Stomach (tissue), 9 donors: ENCODE results near the gene CACNG4. TPM values are rescaled to one million over a fixed set of nuclear protein-coding genes. Genes with fewer than 3 reads are reported as not detected.

Experiments used
- DNase-seq, 2 donors: peaks; one replicate each; pipeline versions ENCODE4 v3.0.0 to v3.0.0-alpha.2; 2013 to 2019
- H3K27ac ChIP-seq, 5 donors: fragments of 200-600 bp in 4 of 5; sonication (generic) in 4 of 5; one replicate each; pipeline ENCODE4 v1.5.1; 2013 to 2019; ENCODE audit warnings: mild to moderate bottlenecking in 1 of 5, moderate library complexity in 1 of 5
- H3K27me3 ChIP-seq, 3 donors: fragments of 200-600 bp; sonication (generic); one replicate each; pipeline ENCODE4 v1.5.1; 2017 to 2019; ENCODE audit warnings: mixed run types in 1 of 3
- H3K36me3 ChIP-seq, 4 donors: fragments of 200-600 bp; sonication (generic); 1 replicate in 3 of 4; 2 replicates in 1 of 4; pipeline ENCODE4 v1.5.1; 2016 to 2019
- H3K4me1 ChIP-seq, 4 donors: fragments of 200-600 bp; sonication (generic); one replicate each; pipeline ENCODE4 v1.5.1; 2016 to 2019
- H3K4me3 ChIP-seq, 4 donors: fragments of 200-600 bp; sonication (generic) in 3 of 4; one replicate each; pipeline ENCODE4 v1.5.1; 2016 to 2019; ENCODE audit warnings: mild to moderate bottlenecking in 1 of 4
- H3K9me3 ChIP-seq, 4 donors: fragments of 200-600 bp; sonication (generic); one replicate each; pipeline ENCODE4 v1.5.1; 2016 to 2019
- CTCF ChIP-seq, 7 experiments: fragments of 450-650 bp in 4 of 7; fragments of 200-600 bp in 3 of 7; sonication (generic) in 3 of 7; IDR thresholded peaks; one replicate each; pipeline ENCODE4 v1.5.1; 2016 to 2019; ENCODE audit warnings: antibody characterized with exemption in 7 of 7, control low read depth in 2 of 7, mild to moderate bottlenecking in 1 of 7
- EP300 ChIP-seq: sonication (generic); formaldehyde crosslinking; IDR thresholded peaks from one replicate; pipeline ENCODE4 v1.6.1; 2017; ENCODE audit warnings: antibody characterized with exemption
- POLR2A ChIP-seq, 4 donors: fragments of 450-650 bp; IDR thresholded peaks; one replicate each; pipeline ENCODE4 v1.6.1; 2016; ENCODE audit warnings: antibody characterized with exemption in 4 of 4, control low read depth in 2 of 4, mild to moderate bottlenecking in 1 of 4, moderate library complexity in 1 of 4
- POLR2AphosphoS5 ChIP-seq, 3 donors: sonication (generic); formaldehyde crosslinking; IDR thresholded peaks; one replicate each; pipeline ENCODE4 v1.6.1; 2016; ENCODE audit warnings: antibody characterized with exemption in 3 of 3
- WGBS, 5 donors: extraction: QIAGEN DNeasy Blood & Tissue Kit in 3 of 5; methylation state at CpG; one replicate each; pipeline versions ENCODE4 v1.1.5 to v1.1.7; 2013 to 2018; 5-methylcytosine and 5-hydroxymethylcytosine counted together
- intact Hi-C: fragments of 100-400 bp; cut with DNase I; formaldehyde crosslinking; loops from one replicate; pipeline ENCODE4 v1.15.1; 2023; ENCODE audit warnings: low total_unique reads
- polyA plus RNA-seq, 3 donors: library from polyadenylated mRNA; stranded (reverse); fragments of 200-250 nt; gene quantifications; one replicate each; pipeline ENCODE4 v1.2.3, GENCODE V29; 2013
- total RNA-seq, 5 donors: library from RNA; depleted of rRNA; stranded (reverse); fragments of >200 nt; gene quantifications; one replicate each; pipeline versions ENCODE4 v1.1.0 to v1.2.3, GENCODE V29; 2014 to 2016
- donor health status: healthy with polysubstance abuse.
- donor health status: Bipolar disorder and iron deficiency.
- donor health status: healthy.

Gene CACNG4
- total and polyA plus RNA-seq, 8 donors, result 0.15 to 8.8 (median 0.96) TPM; not detected in 2

DNA sequence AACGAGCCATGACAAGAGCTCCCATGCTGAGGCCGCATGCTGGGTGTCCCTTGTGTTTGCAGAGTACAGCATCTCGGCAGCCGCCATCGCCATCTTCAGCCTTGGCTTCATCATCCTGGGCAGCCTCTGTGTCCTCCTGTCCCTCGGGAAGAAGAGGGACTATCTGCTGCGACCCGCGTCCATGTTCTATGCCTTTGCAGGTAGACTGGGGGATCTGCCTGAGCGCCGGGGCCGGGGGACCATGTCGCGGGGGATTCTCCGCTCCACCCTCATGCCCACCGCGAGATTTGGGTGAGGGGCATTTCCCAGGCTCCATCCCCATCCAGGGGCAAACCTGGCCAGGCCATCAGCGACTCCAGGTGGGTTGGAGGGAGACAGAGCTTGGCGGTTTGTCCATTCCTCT, 90.5 kb downstream of the CACNG4 start:
- whole genome bisulfite sequencing, 5 donors, result 92 to 96% (median 96%) methylated on average over 19 of the region's 19 CpGs
- H3K9me3 ChIP-seq, result peaks cover 0 to 2% (median under 1%) of the 10 kb centered on the region in 4 donors
- peak in 1 of 2 donors; percentile 24 for DNase-seq
- no peak overlapping the region for H3K4me3 ChIP-seq
- TF ChIP-seq POLR2AphosphoS5 (IDR thresholded peaks at IDR 0.05) (no peak), EP300 (no peak), POLR2A (IDR thresholded peaks at IDR 0.05) (no peak), CTCF (IDR thresholded peaks at IDR 0.05) (no peak)
- no peak overlapping the region for H3K27ac ChIP-seq
- intact Hi-C loops, result no loop called here
- no peaks in the 10 kb centered on the region for H3K36me3 ChIP-seq
- no peaks in the 10 kb centered on the region for H3K4me1 ChIP-seq
- no peaks in the 10 kb centered on the region for H3K27me3 ChIP-seq

DNA sequence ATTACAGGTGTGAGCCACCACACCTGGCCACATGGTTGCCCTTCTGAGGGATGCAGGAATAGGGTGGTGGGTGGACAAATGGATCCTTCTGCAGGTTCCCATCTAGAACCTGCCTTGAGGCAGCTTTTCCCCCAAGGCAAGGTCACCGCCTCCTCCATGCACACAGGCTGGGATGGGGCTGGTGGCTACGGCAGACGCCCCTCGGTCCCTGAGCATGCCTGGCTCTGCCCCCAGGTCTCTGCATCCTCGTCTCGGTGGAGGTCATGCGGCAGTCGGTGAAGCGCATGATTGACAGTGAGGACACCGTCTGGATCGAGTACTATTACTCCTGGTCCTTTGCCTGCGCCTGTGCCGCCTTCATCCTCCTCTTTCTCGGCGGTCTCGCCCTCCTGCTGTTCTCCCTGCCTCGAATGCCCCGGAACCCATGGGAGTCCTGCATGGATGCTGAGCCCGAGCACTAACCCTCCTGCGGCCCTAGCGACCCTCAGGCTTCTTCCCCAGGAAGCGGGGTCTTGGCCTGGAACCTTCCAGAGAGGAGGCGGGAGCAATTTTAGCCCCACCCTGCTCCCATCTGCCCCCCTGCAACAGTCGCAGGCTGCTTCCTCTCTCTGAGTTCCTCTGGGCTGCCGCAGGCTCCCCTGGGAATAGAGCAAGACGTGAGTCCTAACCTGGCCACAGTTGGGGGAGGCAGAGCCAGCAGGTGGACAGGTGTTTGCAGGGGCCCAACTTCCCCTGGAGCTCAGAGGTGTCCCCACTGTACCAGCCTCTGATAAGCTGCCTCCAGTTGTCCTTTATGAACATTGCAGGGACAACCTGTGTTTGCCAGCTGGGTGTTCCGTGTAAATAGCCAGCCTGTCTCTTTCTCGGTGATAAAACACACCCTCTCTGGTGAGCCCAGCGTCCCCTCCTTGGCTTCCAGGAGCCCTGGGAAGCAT, 91.6 kb downstream of the CACNG4 start:
- H3K27ac ChIP-seq, result no peak overlapping the region
- no peaks in the 10 kb centered on the region for H3K27me3 ChIP-seq
- H3K4me1 ChIP-seq, result no peaks in the 10 kb centered on the region
- no peak overlapping the region for H3K4me3 ChIP-seq
- no peaks in the 10 kb centered on the region for H3K9me3 ChIP-seq
- no peaks in the 10 kb centered on the region for H3K36me3 ChIP-seq
- intact Hi-C loops, result no loop called here
- DNase-seq, result peak in 1 of 2 donors; percentile 43
- TF ChIP-seq EP300 (no peak), POLR2AphosphoS5 (IDR thresholded peaks at IDR 0.05) (no peak)
- WGBS, 5 donors, result 79 to 82% (median 80%) methylated on average over 27 to 29 of the region's 29 CpGs

DNA sequence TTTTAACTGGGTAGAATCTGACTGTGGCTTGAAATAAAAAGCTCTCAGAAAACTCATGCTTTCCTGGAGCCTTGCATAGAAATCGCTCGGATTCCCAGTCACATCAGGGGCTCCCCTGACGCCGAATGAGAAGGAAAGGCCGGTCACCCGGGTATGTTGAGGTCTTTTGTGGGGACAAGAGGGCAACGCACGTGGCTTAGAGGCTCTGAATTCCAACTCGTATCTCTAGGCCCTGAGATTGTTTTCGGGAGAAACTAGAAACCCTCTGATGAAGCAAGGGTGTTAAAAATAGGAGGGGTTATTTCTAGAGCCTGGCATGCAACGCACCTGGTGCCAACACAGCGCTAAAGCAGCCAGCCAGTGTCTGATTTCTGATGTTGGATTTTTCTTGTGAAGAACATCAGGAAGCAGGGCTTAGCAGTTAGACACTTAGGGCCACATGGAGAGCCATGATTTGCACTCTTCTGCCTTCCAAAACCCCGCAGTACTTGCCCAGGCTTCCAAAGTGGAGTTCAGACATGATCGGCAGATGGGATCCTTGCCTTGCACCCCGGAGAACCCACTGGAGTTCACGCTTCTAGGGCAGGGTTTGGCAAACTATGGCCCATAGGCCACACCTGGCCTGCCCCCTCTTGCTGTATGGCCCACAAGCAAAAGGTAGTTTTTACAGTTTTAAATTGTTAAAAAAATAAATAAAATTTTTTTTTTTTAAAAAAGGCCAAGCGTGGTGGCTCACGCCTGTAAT, 92.4 kb downstream of the CACNG4 start:
- TF ChIP-seq POLR2AphosphoS5 (IDR thresholded peaks at IDR 0.05) (no peak), EP300 (no peak), POLR2A (IDR thresholded peaks at IDR 0.05) (no peak), CTCF (IDR thresholded peaks at IDR 0.05) (no peak)
- Histone ChIP-seq H3K9me3 (no peaks in the 10 kb centered on the region), H3K4me3 (no peak overlapping the region), H3K27ac (no peak overlapping the region), H3K36me3 (no peaks in the 10 kb centered on the region), H3K4me1 (no peaks in the 10 kb centered on the region), H3K27me3 (no peaks in the 10 kb centered on the region)
- 77 to 89% (median 81%) methylated on average over 18 of the region's 18 CpGs for WGBS, 5 donors
- intact Hi-C loops, result no loop called here
- DNase-seq, result no peak

GRCh38 chr17:67058036-67058435, 93.5 kb downstream of the CACNG4 start:
- no peak overlapping the region for H3K27ac ChIP-seq
- intact Hi-C loops, result no loop called here
- TF ChIP-seq POLR2AphosphoS5 (IDR thresholded peaks at IDR 0.05), result no peak
- TF ChIP-seq EP300, result no peak
- TF ChIP-seq POLR2A (IDR thresholded peaks at IDR 0.05), result no peak
- no peak for TF ChIP-seq CTCF (IDR thresholded peaks at IDR 0.05)
- no peaks in the 10 kb centered on the region for H3K27me3 ChIP-seq
- H3K36me3 ChIP-seq, result no peaks in the 10 kb centered on the region
- 92 to 98% (median 97%) methylated on average over 8 of the region's 8 CpGs for WGBS, 5 donors
- DNase-seq, result no peak
- H3K4me1 ChIP-seq, result no peaks in the 10 kb centered on the region
- no peaks in the 10 kb centered on the region for H3K9me3 ChIP-seq
- no peak overlapping the region for H3K4me3 ChIP-seq
